DND-41 (cell line): ENCODE measurements around the gene B4GALT5.

Source experiments
- ATAC-seq: fragments of 200-7000 bp; cut with Tn5 transposase; 3 replicates; pipeline ENCODE4 v1.9.1; 2021; ENCODE audit warnings: low read depth; ENCODE audit not compliant: insufficient read depth
- DNase-seq: peaks from one replicate; pipeline ENCODE4 v3.0.0-alpha.2; 2020
- H2AFZ ChIP-seq: 2 replicates; pipeline ENCODE4 v1.6.0; 2012; ENCODE audit warnings: low read depth, low read length
- H3K27ac ChIP-seq: 2 replicates; pipeline ENCODE4 v1.5.1; 2012; ENCODE audit warnings: low read length, inconsistent platforms
- H3K27me3 ChIP-seq: fragments of 200-600 bp; sonication (generic); 2 replicates; pipeline ENCODE4 v1.6.0; 2012; ENCODE audit warnings: low read length, mild to moderate bottlenecking, inconsistent platforms; ENCODE audit not compliant: insufficient read depth, poor library complexity
- H3K36me3 ChIP-seq: 2 replicates; pipeline ENCODE4 v1.5.1; 2012; ENCODE audit warnings: low read length, inconsistent platforms; ENCODE audit not compliant: insufficient read depth
- H3K4me1 ChIP-seq: 2 replicates; pipeline ENCODE4 v1.5.1; 2012; ENCODE audit warnings: mild to moderate bottlenecking, low read length; ENCODE audit not compliant: insufficient read depth
- H3K4me2 ChIP-seq: 2 replicates; pipeline ENCODE4 v1.6.0; 2012; ENCODE audit warnings: mild to moderate bottlenecking, moderate library complexity, low read length, inconsistent platforms; ENCODE audit not compliant: insufficient read depth
- H3K4me3 ChIP-seq, 2 experiments: fragments of 200-600 bp in 1 of 2; shearing (Covaris generic) in 1 of 2; 2 replicates each; pipeline ENCODE4 v1.5.1; 2012 to 2016; ENCODE audit warnings: inconsistent platforms in 2 of 2, low read length in 2 of 2, mild to moderate bottlenecking in 2 of 2, low read depth in 1 of 2, moderate library complexity in 1 of 2
- H3K79me2 ChIP-seq: 2 replicates; pipeline ENCODE4 v1.6.0; 2012; ENCODE audit warnings: low read length, inconsistent platforms; ENCODE audit not compliant: insufficient read depth
- H3K9ac ChIP-seq: 2 replicates; pipeline ENCODE4 v1.6.0; 2012; ENCODE audit warnings: low read depth, mild to moderate bottlenecking, inconsistent platforms, low read length, moderate library complexity
- H3K9me3 ChIP-seq: 2 replicates; pipeline ENCODE4 v1.5.1; 2012; ENCODE audit warnings: low read length, moderate library complexity, mild to moderate bottlenecking, inconsistent platforms; ENCODE audit not compliant: insufficient read depth, severe bottlenecking
- H4K20me1 ChIP-seq: 2 replicates; pipeline ENCODE4 v1.6.0; 2012; ENCODE audit warnings: low read length; ENCODE audit not compliant: insufficient read depth
- CTCF ChIP-seq: IDR thresholded peaks from 2 replicates; pipeline ENCODE4 v1.5.1; 2012; ENCODE audit warnings: borderline replicate concordance, low read length, moderate library complexity, mild to moderate bottlenecking; ENCODE audit not compliant: poor library complexity, severe bottlenecking; ENCODE audit errors: extremely low read depth
- EZH2 ChIP-seq: IDR thresholded peaks from 3 replicates; pipeline ENCODE4 v1.6.1; 2012; ENCODE audit warnings: borderline replicate concordance, low read depth, mild to moderate bottlenecking, moderate library complexity, low read length, inconsistent platforms; ENCODE audit not compliant: severe bottlenecking

B4GALT5 gene

GRCh38 chr20:49665796-49666195 is 47.9 kb downstream of the B4GALT5 start:
- Histone ChIP-seq H3K9me3 (no peaks in the 10 kb centered on the region), H3K9ac (no peak overlapping the region), H3K4me1 (no peaks in the 10 kb centered on the region), H3K27me3 (no peaks in the 10 kb centered on the region), H3K36me3 (no peaks in the 10 kb centered on the region), H3K4me3 (no peak overlapping the region), H3K27ac (no peak overlapping the region), H2AFZ (no peak overlapping the region), H4K20me1 (peaks cover 69% of the 10 kb centered on the region; the same call in 1 of the 2 replicates), H3K79me2 (peaks cover 81% of the 10 kb centered on the region), H3K4me2 (no peak overlapping the region)
- ATAC-seq, result no peak
- DNase-seq, result no peak
- TF ChIP-seq CTCF (no peak), EZH2 (no peak)

GRCh38 chr20:49664612-49665313 is 48.9 kb downstream of the B4GALT5 start:
- Histone ChIP-seq H3K9me3 (no peaks in the 10 kb centered on the region), H4K20me1 (peaks cover 69% of the 10 kb centered on the region; the same call in 1 of the 2 replicates), H3K79me2 (peaks cover 81% of the 10 kb centered on the region), H2AFZ (no peak overlapping the region), H3K9ac (no peak overlapping the region), H3K27ac (no peak overlapping the region), H3K36me3 (no peaks in the 10 kb centered on the region), H3K4me3 (no peak overlapping the region), H3K4me2 (no peak overlapping the region), H3K27me3 (no peaks in the 10 kb centered on the region), H3K4me1 (no peaks in the 10 kb centered on the region)
- ATAC-seq (no peak), DNase-seq (no peak)
- TF ChIP-seq CTCF (no peak), EZH2 (no peak)

GRCh38 chr20:49663112-49663511 is 50.6 kb downstream of the B4GALT5 start:
- H3K4me3 ChIP-seq, result no peak overlapping the region
- TF ChIP-seq CTCF (no peak), EZH2 (no peak)
- no peak overlapping the region for H3K27ac ChIP-seq
- H4K20me1 ChIP-seq, result peaks cover 68% of the 10 kb centered on the region; the same call in 1 of the 2 replicates
- DNase-seq, result no peak
- H3K27me3 ChIP-seq, result no peaks in the 10 kb centered on the region
- H2AFZ ChIP-seq, result no peak overlapping the region
- H3K4me2 ChIP-seq, result no peak overlapping the region
- H3K36me3 ChIP-seq, result no peaks in the 10 kb centered on the region
- ATAC-seq, result no peak
- no peak overlapping the region for H3K9ac ChIP-seq
- H3K9me3 ChIP-seq, result no peaks in the 10 kb centered on the region
- H3K79me2 ChIP-seq, result peaks cover 79% of the 10 kb centered on the region
- H3K4me1 ChIP-seq, result no peaks in the 10 kb centered on the region
